ENCODE data around the gene TRAPPC3.

DNA sequence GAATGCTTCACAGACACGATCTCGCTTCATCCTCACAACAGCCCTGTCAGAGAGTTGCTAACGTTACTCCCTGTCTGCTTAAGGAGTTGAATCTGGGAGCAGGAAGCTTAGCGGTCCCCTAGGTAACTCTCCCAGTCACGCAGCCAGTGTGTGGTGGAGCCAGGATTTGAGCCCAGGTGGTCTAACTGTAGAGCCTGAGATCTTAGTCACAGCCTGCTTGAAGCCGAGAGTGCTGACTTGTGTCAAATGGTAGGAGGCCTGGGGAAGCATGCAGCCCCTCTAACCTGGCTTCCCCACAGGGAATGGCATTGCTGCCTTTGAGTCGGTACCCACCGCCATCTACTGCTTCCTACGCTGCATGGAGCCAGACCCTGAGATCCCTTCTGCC lies 56.5 kb downstream of the TRAPPC3 start:
- TF ChIP-seq GATA3 (IDR thresholded peaks at IDR 0.05; ENCODE audit: low read depth, low read length) (no peak), GATA2 (IDR thresholded peaks at IDR 0.05; ENCODE audit: low read depth, low read length) (no peak)
